Neutrophil (primary cell): Measurements from ENCODE around the gene FRK.

Experiments
- H3K27ac ChIP-seq: fragments of 200-600 bp; sonication (generic); 2 replicates; pipeline ENCODE4 v1.5.1; 2016; ENCODE audit warnings: mild to moderate bottlenecking, moderate library complexity
- H3K27me3 ChIP-seq: fragments of 200-600 bp; sonication (generic); 2 replicates; pipeline ENCODE4 v1.6.0; 2016; ENCODE audit warnings: mild to moderate bottlenecking
- H3K36me3 ChIP-seq: fragments of 200-600 bp; sonication (generic); 2 replicates; pipeline ENCODE4 v1.5.1; 2017
- H3K4me1 ChIP-seq, 2 experiments: fragments of 200-600 bp in 1 of 2; sonication (generic) in 1 of 2; 1 replicate in 1 of 2; 2 replicates in 1 of 2; pipeline versions ENCODE4 v1.5.1 to v1.6.1; 2013 to 2016; ENCODE audit warnings: low read depth in 1 of 2, low read length in 1 of 2, mild to moderate bottlenecking in 1 of 2, moderate library complexity in 1 of 2; ENCODE audit not compliant: control insufficient read depth in 1 of 2, insufficient read depth in 1 of 2
- H3K4me3 ChIP-seq, 2 experiments: fragments of 200-600 bp in 1 of 2; sonication (generic) in 1 of 2; 1 replicate in 1 of 2; 2 replicates in 1 of 2; pipeline ENCODE4 v1.5.1; 2013 to 2016; ENCODE audit warnings: low read depth in 1 of 2, low read length in 1 of 2, mild to moderate bottlenecking in 1 of 2, moderate library complexity in 1 of 2
- H3K9me3 ChIP-seq: fragments of 200-600 bp; sonication (generic); 2 replicates; pipeline ENCODE4 v1.5.1; 2016
- CTCF ChIP-seq: fragments of 200-600 bp; sonication (generic); IDR thresholded peaks from 2 replicates; pipeline ENCODE4 v1.5.1; 2016; ENCODE audit warnings: antibody characterized with exemption

The FRK gene

GRCh38 chr6:116011520-116011919, 49.2 kb downstream of the FRK start:
- Histone ChIP-seq H3K36me3 (no peaks in the 10 kb centered on the region), H3K4me1 (no peaks in the 10 kb centered on the region), H3K9me3 (no peaks in the 10 kb centered on the region), H3K27me3 (no peaks in the 10 kb centered on the region), H3K4me3 (no peak overlapping the region), H3K27ac (no peak overlapping the region)
- no peak for TF ChIP-seq CTCF

GRCh38 chr6:116010790-116011401, 49.8 kb downstream of the FRK start:
- H3K27ac ChIP-seq, result no peak overlapping the region
- H3K27me3 ChIP-seq, result no peaks in the 10 kb centered on the region
- no peaks in the 10 kb centered on the region for H3K9me3 ChIP-seq
- no peaks in the 10 kb centered on the region for H3K4me1 ChIP-seq
- H3K4me3 ChIP-seq, result no peak overlapping the region
- TF ChIP-seq CTCF, result no peak
- no peaks in the 10 kb centered on the region for H3K36me3 ChIP-seq

GRCh38 chr6:116010386-116010785, 50.3 kb downstream of the FRK start:
- Histone ChIP-seq H3K36me3 (no peaks in the 10 kb centered on the region), H3K27me3 (no peaks in the 10 kb centered on the region), H3K27ac (no peak overlapping the region), H3K4me3 (no peak overlapping the region), H3K4me1 (no peaks in the 10 kb centered on the region), H3K9me3 (no peaks in the 10 kb centered on the region)
- TF ChIP-seq CTCF, result no peak

- Histone ChIP-seq H3K9me3 (no peaks in the 10 kb centered on the region), H3K4me1 (no peaks in the 10 kb centered on the region), H3K36me3 (no peaks in the 10 kb centered on the region), H3K27me3 (no peaks in the 10 kb centered on the region), H3K27ac (no peak overlapping the region), H3K4me3 (no peak overlapping the region)
- no peak for TF ChIP-seq CTCF
Observed at GRCh38 chr6:116008470-116009243, 52.0 kb downstream of the FRK start.

- no peak for TF ChIP-seq CTCF
- H3K27ac ChIP-seq, result no peak overlapping the region
- H3K9me3 ChIP-seq, result no peaks in the 10 kb centered on the region
- H3K36me3 ChIP-seq, result no peaks in the 10 kb centered on the region
- no peaks in the 10 kb centered on the region for H3K27me3 ChIP-seq
- no peaks in the 10 kb centered on the region for H3K4me1 ChIP-seq
- H3K4me3 ChIP-seq, result no peak overlapping the region
Observed at GRCh38 chr6:116004841-116005815, 55.6 kb downstream of the FRK start.
